GM12865 (cell line): ENCODE results near the gene FTCD.

ENCODE experiments used
- DNase-seq: peaks from one replicate; pipeline ENCODE4 v3.0.0; 2010; ENCODE audit warnings: low read depth
- H3K4me3 ChIP-seq: 2 replicates; pipeline ENCODE4 v1.5.1; 2011; ENCODE audit warnings: mild to moderate bottlenecking, low read depth, low read length, control low read depth
- CTCF ChIP-seq: IDR thresholded peaks from 2 replicates; pipeline ENCODE4 v1.5.1; 2011; ENCODE audit warnings: low read length, control low read depth, low read depth, inconsistent platforms; ENCODE audit not compliant: insufficient read depth; ENCODE audit errors: missing control alignments

FTCD gene

GRCh38 chr21:46158666-46159300 lies 3.4 kb upstream of the FTCD start:
- H3K4me3 ChIP-seq: no peak overlapping the region
- DNase-seq: no peak
- TF ChIP-seq CTCF: no peak

GRCh38 chr21:46157987-46158451 lies 2.6 kb upstream of the FTCD start:
- no peak overlapping the region for H3K4me3 ChIP-seq
- DNase-seq: no peak

GRCh38 chr21:46157396-46157986 lies 2.1 kb upstream of the FTCD start:
- no peak overlapping the region for H3K4me3 ChIP-seq
- no peak for DNase-seq
- TF ChIP-seq CTCF: no peak

More at GRCh38 chr21:46157987-46158451, 2.6 kb upstream of the FTCD start:
- no peak for TF ChIP-seq CTCF

GRCh38 chr21:46156678-46157077 lies 1.3 kb upstream of the FTCD start:
- no peak for TF ChIP-seq CTCF
- DNase-seq: no peak
- no peak overlapping the region for H3K4me3 ChIP-seq

GRCh38 chr21:46156378-46156645 lies 933 bp upstream of the FTCD start:
- DNase-seq: no peak
- no peak for TF ChIP-seq CTCF
- H3K4me3 ChIP-seq: no peak overlapping the region

GRCh38 chr21:46154955-46155513 lies 345 bp downstream of the FTCD start:
- no peak for DNase-seq
- TF ChIP-seq CTCF: no peak
- no peak overlapping the region for H3K4me3 ChIP-seq
